Umbilical cord (tissue), 2 donors: ENCODE data around the gene ZFAND3. TPM values are rescaled to one million over a fixed set of nuclear protein-coding genes. Genes with fewer than 3 reads are reported as not detected.
A peak's percentile ranks its signal among the peaks of the same experiment; 100 is the strongest.
"Not testable (repeated sequence)": the region's sequence is repeated elsewhere in the genome, so short reads cannot be mapped to it uniquely, and the experiment has no call there.

ENCODE experiments used
- DNase-seq: peaks from one replicate; pipeline ENCODE4 v3.0.0-alpha.2; 2015; ENCODE audit warnings: low spot score
- total RNA-seq: library from RNA; depleted of rRNA; stranded (reverse); fragments of >200 nt; gene quantifications from one replicate; pipeline ENCODE4 v1.2.3, GENCODE V29; 2014; ENCODE audit warnings: low replicate concordance; ENCODE audit not compliant: insufficient read depth

Gene ZFAND3
- total RNA-seq, 1 donor from 2014 or later = 42.9 TPM

GRCh38 chr6:38049861-38050397 lies 230.4 kb downstream of the ZFAND3 start:
- DNase-seq = not testable (repeated sequence)

- no peak for DNase-seq
Observed at GRCh38 chr6:38051819-38052434, 232.4 kb downstream of the ZFAND3 start.

- no peak for DNase-seq
Observed at GRCh38 chr6:38054527-38055202, 235.1 kb downstream of the ZFAND3 start.

DNA sequence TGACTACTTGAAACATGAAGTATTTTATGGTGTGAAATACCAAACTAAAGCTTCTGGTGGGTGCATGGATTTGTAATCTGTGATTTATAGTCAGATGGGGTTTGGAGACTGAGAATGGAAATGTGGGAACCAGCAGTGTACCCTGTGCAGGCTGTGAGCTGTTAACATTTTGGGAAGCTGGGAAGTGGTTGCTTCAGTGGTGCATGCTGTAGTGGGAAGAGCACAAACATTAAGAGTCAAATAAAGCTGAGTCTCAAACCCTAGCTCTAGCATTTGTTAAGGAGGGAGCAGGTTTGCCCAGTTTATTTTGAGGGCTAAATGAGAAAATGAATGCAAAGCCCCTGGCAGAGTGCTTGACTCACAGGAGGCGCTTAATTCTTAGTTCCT lies 235.7 kb downstream of the ZFAND3 start:
- no peak for DNase-seq

- no peak for DNase-seq
Observed at GRCh38 chr6:38056361-38056760, 236.8 kb downstream of the ZFAND3 start.

GRCh38 chr6:38057994-38058393 lies 238.5 kb downstream of the ZFAND3 start:
- no peak for DNase-seq

DNA sequence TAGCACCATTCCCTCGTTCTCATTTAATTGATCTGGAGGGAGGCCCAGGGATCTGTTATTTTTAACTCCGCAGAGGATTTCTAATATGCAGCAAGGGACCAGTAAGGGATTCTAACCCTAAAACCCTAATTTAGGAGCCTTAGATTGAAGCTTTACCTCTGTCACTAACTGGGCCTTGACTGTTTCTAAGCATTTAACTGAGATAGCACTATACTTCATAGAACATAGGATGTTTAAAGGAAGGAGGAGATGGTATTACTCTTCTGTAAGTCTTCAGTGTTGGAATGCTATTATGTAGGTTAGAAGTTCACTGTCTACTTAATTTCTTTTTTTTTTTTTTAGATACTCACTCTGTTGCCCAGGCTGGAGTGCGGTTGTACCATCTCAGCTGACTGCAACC lies 242.5 kb downstream of the ZFAND3 start:
- no peak for DNase-seq

DNA sequence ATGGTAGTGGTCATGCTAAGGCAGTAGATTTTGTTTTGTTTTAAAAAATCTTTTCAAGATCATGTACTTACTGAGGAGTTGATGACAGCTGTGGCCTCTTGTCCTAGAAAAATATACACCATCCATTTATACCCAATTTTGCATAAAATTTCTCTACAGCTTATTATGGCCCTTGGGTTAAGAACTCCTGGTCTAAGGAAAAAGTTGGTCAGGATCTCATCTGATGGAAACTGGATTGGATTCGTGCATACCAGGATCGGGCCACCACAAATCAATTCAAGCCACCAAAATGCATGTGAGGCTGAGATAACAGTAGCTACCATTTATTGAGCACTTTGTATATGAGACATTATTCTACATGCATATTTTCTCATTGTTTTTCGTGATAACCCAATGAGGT lies 244.4 kb downstream of the ZFAND3 start:
- no peak for DNase-seq

DNA sequence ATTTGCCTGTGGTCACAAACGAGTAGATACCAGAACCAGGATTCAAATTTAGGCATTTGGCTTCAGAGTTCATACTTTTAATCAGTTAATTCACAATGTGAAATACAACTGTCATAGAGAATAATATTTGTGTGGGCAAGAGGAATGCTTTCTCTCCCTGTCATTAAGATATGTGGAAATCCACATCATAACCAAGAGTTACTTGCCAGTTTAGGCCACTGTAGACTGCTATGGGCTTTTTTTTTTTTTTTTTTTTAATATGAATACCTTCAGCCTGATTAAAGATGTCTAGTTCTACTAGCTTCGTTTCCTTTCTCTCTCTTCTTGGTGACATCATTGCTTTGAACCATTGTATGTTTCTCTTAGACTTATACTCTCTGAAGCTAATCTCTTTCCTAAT lies 244.9 kb downstream of the ZFAND3 start:
- no peak for DNase-seq

DNA sequence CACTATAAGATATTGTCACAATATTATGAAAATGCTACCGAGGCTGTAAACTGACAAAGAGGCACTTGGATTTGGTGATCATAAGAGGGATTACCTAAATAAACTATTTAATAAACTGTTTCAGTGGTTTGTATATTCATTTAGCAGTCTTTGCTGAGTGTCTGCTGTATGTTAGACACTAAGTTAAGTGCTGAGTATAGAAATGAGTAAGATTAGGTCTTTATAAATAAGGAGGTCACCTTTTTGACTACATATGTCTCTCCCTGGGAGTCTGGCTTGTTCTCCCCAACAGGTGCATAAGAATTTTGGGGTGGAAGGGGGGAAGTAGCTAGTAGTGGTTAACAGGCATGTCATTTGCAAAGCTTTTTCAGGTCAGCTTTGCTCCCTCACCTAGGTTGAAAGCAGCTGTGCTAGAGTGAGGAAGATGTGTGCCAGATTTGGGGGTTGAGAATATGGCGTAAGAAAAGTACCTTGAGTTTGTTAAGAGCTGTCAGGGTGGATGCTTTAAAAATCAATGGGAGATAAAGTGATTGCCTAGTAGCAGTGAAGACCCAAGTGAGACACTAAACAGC lies 246.3 kb downstream of the ZFAND3 start:
- no peak for DNase-seq

- no peak for DNase-seq
Observed at GRCh38 chr6:38067263-38067980, 247.9 kb downstream of the ZFAND3 start.

GRCh38 chr6:38068854-38069590 lies 249.5 kb downstream of the ZFAND3 start:
- no peak for DNase-seq

GRCh38 chr6:38077488-38078030 lies 258.0 kb downstream of the ZFAND3 start:
- no peak for DNase-seq

DNA sequence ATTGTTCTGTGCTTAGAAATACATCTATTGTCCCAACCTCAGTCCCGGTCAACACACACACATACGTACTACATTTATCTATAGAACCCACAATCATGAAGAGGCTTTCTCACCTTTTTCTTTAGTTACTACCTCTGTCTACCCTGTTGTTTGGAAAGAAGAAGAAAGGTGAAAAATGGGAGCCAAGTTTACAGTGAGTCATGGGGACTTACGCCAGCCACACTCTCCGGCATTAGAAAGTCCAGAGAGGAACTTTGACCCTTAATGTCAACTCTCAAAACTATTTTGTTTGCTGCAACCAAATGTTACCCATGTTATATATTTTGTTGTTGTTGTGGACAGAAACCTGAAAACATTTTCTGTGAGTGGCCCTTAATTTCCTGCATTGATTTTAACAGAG lies 259.1 kb downstream of the ZFAND3 start:
- no peak for DNase-seq

GRCh38 chr6:38079107-38079506 lies 259.6 kb downstream of the ZFAND3 start:
- no peak for DNase-seq

DNA sequence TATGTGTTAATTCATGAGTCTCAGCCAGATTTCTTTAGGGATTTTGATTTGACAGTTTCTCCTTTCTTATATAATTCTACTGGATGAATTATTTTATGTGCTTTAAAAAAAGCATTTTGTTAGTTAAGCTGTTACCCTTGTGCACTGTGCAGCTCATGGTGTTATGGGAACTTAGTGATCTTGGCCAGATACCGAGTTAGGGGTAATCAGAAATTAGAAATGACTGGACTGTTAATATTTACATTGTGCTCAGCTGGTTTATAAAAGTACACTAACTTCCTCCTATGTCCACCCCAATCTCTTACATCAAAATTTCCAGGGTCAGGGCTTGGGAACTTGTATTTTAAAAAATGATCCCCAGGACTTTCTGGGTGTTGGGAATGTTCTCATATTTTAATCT lies 260.0 kb downstream of the ZFAND3 start:
- no peak for DNase-seq

- no peak for DNase-seq
Observed at GRCh38 chr6:38080360-38080759, 260.8 kb downstream of the ZFAND3 start.

- DNase-seq = peak; percentile 35
Observed at GRCh38 chr6:38080889-38081288, 261.4 kb downstream of the ZFAND3 start.

- no peak for DNase-seq
Observed at GRCh38 chr6:38085031-38085430, 265.5 kb downstream of the ZFAND3 start.

DNA sequence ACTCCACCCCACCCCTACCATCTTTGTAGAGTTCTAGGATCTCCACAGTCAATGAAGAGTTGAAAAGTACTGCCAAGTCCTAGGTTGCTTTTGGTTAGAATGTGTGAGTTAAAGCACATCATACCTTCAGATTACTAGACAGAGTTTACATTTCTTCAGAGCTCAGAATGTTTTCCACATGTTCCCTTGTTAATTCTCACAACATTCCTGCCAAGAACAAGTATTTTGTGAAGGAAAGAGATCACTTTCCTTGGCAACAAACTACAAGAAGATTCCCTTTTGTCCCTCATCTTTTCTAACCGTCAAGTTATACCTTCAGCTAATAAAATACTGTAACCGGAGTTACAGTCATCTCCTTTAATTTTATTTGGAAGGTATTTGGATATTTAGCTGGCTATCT lies 266.8 kb downstream of the ZFAND3 start:
- no peak for DNase-seq

DNA sequence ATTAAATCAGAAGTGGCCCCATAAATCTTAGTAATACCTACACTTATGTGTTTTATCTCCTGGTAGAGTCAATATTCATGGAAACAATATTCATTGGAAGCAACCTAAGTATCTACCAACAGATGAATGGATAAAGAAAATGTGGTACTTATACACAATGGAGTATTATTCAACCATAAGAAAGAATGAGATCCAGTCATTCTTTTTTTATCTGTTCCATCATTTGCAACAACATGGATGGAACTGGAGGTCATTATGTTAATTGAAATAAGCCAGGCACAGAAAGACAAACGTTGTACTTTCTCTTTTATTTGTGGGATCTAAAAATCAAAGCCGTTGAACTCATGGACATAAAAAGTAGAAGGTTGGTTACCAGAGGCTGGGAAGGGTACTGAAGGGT lies 268.5 kb downstream of the ZFAND3 start:
- DNase-seq = no peak
